Muscle of leg (tissue), 11 donors: ENCODE results near the gene SLC7A11. TPM values are rescaled to one million over a fixed set of nuclear protein-coding genes. Genes with fewer than 3 reads are reported as not detected.
A peak's percentile ranks its signal among the peaks of the same experiment; 100 is the strongest.

Experiments used
- DNase-seq: peaks from one replicate; pipeline ENCODE4 v3.0.0; 2013
- H3K27ac ChIP-seq: one replicate; pipeline ENCODE4 v1.5.1; 2013; ENCODE audit warnings: mild to moderate bottlenecking, low read length, control low read depth
- H3K27me3 ChIP-seq: one replicate; pipeline ENCODE4 v1.6.1; 2013; ENCODE audit warnings: low read length; ENCODE audit not compliant: control insufficient read depth, insufficient read depth
- H3K36me3 ChIP-seq: one replicate; pipeline ENCODE4 v1.6.1; 2013; ENCODE audit warnings: low read length; ENCODE audit not compliant: control insufficient read depth, insufficient read depth
- H3K4me1 ChIP-seq: one replicate; pipeline ENCODE4 v1.6.1; 2013; ENCODE audit warnings: low read length; ENCODE audit not compliant: control insufficient read depth, insufficient read depth
- H3K4me3 ChIP-seq: one replicate; pipeline ENCODE4 v1.5.1; 2013; ENCODE audit warnings: low read length, control low read depth
- H3K9me3 ChIP-seq: replicated peaks from 2 replicates; pipeline ENCODE4 v1.6.1; 2013; ENCODE audit warnings: low read depth, low read length; ENCODE audit not compliant: control insufficient read depth
- WGBS: methylation state at CpG from one replicate; pipeline ENCODE4 v1.1.5; 2013; ENCODE audit warnings: missing lambda C conversion rate; ENCODE audit not compliant: insufficient coverage; 5-methylcytosine and 5-hydroxymethylcytosine counted together
- polyA plus RNA-seq, 8 donors: library from polyadenylated mRNA; unstranded; fragments of 120-200 nt; gene quantifications; one replicate each; pipeline versions ENCODE4 v1.2.1 to v1.2.3, GENCODE V29; 2013; ENCODE audit warnings: inconsistent platforms in 1 of 8, low replicate concordance in 1 of 8; ENCODE audit not compliant: insufficient read length in 8 of 8, insufficient read depth in 1 of 8
- total RNA-seq: library from RNA; stranded (reverse); fragments of 120-200 nt; gene quantifications from one replicate; pipeline ENCODE4 v1.2.4, GENCODE V29; 2013

SLC7A11 gene
- total and polyA plus RNA-seq, 9 donors: 0.50 to 1.2 (median 0.80) TPM

GRCh38 chr4:138193963-138194362 lies 48.2 kb downstream of the SLC7A11 start:
- Histone ChIP-seq H3K27me3 (no peaks in the 10 kb centered on the region), H3K9me3 (no peaks in the 10 kb centered on the region), H3K36me3 (no peaks in the 10 kb centered on the region), H3K4me1 (no peaks in the 10 kb centered on the region), H3K4me3 (no peak overlapping the region), H3K27ac (no peak overlapping the region)
- DNase-seq: no peak
- no CpG with 5 or more reads among the region's 1 CpG for WGBS

GRCh38 chr4:138192113-138192512 lies 50.0 kb downstream of the SLC7A11 start:
- Histone ChIP-seq H3K4me3 (no peak overlapping the region), H3K9me3 (no peaks in the 10 kb centered on the region), H3K27ac (no peak overlapping the region), H3K4me1 (no peaks in the 10 kb centered on the region), H3K27me3 (no peaks in the 10 kb centered on the region), H3K36me3 (no peaks in the 10 kb centered on the region)
- no CpG with 5 or more reads among the region's 2 CpGs for WGBS
- no peak for DNase-seq

- DNase-seq: peak; percentile 52
- H3K4me3 ChIP-seq: no peak overlapping the region
- WGBS: 80% methylated on average over 1 of the region's 3 CpGs
These were observed 51.7 kb downstream of the SLC7A11 start for GRCh38 chr4:138190452-138190858.

DNA sequence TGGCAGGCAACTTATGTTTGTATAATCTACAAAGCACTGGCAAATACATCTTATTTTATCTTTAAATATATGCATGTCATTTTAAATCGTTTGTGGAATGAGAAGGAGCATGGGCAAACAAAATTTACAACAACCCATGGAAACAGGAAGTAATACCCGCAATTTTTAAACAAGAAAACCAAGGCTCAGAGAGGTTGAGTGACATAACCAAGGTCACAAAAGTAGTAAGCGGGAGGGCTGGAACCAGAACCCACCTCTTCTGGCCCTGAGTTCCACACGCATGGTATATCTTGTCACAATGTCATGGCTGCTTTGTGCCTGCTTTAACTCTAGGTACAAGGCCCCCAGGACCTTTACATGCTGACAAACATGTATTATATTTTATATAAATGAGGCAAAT lies 52.9 kb downstream of the SLC7A11 start:
- H3K27ac ChIP-seq: no peak overlapping the region
- DNase-seq: no peak
- no peaks in the 10 kb centered on the region for H3K36me3 ChIP-seq
- H3K9me3 ChIP-seq: no peaks in the 10 kb centered on the region
- no peak overlapping the region for H3K4me3 ChIP-seq
- peaks cover 2% of the 10 kb centered on the region for H3K4me1 ChIP-seq
- 100% methylated on average over 1 of the region's 4 CpGs for WGBS
- no peaks in the 10 kb centered on the region for H3K27me3 ChIP-seq

More at GRCh38 chr4:138190452-138190858, 51.7 kb downstream of the SLC7A11 start:
- Histone ChIP-seq H3K36me3 (no peaks in the 10 kb centered on the region), H3K9me3 (no peaks in the 10 kb centered on the region), H3K27me3 (no peaks in the 10 kb centered on the region), H3K27ac (no peak overlapping the region), H3K4me1 (peaks cover 2% of the 10 kb centered on the region)

DNA sequence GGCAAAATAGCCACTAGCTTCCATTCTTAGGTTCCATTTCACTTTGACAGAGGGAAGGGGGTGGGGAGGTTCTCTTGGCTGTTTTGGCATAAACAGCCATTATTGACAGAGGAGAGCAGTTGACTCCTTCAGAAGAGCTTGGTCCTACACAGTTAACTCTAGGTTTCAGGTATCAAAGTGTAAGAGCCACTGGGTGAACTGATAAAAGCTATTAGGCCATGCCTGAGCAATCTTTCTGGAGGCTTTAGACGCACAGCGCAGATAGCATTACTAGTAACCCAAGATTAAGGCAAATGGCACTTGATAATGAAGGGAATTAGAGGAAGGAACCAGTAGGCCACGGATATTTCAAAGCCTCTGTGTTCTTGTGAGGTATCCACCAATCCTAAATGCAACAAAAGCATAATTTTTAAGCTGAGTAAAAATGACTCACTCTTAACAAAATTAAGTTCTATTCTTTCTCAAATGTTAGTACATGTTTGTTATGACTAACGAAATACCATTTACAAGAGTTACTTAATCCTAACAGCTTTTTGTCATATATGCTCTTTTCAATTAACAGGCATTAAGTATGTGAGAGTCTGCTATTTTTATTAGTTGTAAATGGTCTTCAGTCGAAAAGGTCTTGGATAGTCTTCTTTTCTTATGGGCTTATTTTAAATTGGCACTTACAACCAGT lies 53.6 kb downstream of the SLC7A11 start:
- Histone ChIP-seq H3K4me1 (peaks cover 2% of the 10 kb centered on the region), H3K27ac (no peak overlapping the region), H3K36me3 (no peaks in the 10 kb centered on the region), H3K27me3 (no peaks in the 10 kb centered on the region), H3K9me3 (no peaks in the 10 kb centered on the region), H3K4me3 (no peak overlapping the region)
- WGBS: no CpG with 5 or more reads among the region's 5 CpGs
- no peak for DNase-seq

DNA sequence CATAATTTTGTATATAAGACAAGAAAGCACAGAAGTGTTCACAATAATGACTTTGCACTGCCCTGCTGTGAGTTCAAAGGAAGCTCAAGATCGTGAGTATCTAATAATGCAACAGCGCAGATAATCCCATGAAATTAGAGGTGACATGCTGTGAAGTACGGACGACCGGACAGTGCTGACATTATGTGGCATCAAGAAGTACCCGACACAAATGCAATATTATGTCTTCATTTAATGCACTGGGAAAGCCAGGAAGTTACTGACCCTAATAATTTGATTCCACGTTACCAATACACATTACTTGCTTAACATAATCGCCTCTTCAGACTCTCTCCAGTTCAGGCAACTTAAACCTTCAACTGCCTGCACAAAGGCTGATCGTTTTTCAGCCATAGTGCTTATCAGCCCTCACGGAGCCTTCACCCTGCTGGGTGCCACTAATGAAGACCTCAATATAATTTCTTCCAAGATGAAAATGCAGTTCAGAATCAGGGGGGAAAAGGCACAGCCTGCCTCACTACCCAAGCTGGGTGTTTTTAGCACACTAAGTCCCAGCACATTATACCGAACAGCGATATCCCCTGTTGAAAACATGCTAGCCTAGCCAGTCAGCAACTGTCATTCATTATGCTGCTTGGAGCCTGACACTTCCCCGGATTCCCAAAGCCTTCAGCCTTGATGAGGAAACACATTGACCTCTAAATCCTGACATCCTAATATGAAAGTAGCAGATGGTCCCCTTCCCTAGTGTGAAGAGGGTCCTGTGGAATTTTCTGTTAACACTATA lies 56.1 kb downstream of the SLC7A11 start:
- H3K4me1 ChIP-seq: peaks cover 4% of the 10 kb centered on the region
- H3K4me3 ChIP-seq: no peak overlapping the region
- H3K27me3 ChIP-seq: no peaks in the 10 kb centered on the region
- H3K9me3 ChIP-seq: no peaks in the 10 kb centered on the region
- no peaks in the 10 kb centered on the region for H3K36me3 ChIP-seq
- 80% methylated on average over 12 of the region's 13 CpGs for WGBS
- no peak for DNase-seq
- H3K27ac ChIP-seq: no peak overlapping the region

GRCh38 chr4:138184886-138185285 lies 57.3 kb downstream of the SLC7A11 start:
- no peaks in the 10 kb centered on the region for H3K9me3 ChIP-seq
- no peaks in the 10 kb centered on the region for H3K27me3 ChIP-seq
- DNase-seq: no peak
- WGBS: no CpG with 5 or more reads among the region's 1 CpG
- no peak overlapping the region for H3K4me3 ChIP-seq
- no peak overlapping the region for H3K27ac ChIP-seq
- no peaks in the 10 kb centered on the region for H3K36me3 ChIP-seq
- H3K4me1 ChIP-seq: peaks cover 5% of the 10 kb centered on the region

DNA sequence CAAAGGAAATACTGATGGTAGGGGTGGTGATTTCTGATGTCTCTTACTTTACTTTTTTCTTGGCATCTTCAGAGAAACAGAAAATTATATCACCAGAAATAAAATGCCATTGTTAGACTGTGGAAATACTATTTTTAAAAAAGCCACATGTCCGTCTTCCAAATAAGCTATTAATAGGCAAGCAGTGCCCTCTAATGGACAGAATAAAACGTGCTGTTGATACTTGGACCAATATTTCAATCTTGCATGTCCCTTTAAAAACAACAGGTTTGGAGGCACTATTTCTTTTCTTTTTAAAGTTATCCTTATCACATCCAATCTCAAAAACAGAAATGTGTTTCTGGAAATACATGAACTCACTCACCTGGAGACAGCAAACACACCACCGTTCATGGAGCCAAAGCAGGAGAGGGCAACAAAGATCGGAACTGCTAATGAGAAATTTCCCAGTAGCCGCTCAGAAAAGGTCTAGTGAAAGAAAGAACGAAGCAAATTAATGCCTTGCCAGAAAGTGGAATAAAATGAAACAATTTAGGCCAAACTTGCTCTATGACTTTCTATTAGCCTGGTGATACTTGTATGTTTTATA lies 59.2 kb downstream of the SLC7A11 start:
- H3K27ac ChIP-seq: no peak overlapping the region

GRCh38 chr4:138181287-138181686 lies 60.9 kb downstream of the SLC7A11 start:
- H3K36me3 ChIP-seq: no peaks in the 10 kb centered on the region
- 54% methylated on average over 3 of the region's 6 CpGs for WGBS
- no peak overlapping the region for H3K4me3 ChIP-seq
- H3K4me1 ChIP-seq: peaks cover 5% of the 10 kb centered on the region
- no peaks in the 10 kb centered on the region for H3K9me3 ChIP-seq
- DNase-seq: peak; percentile 85
- no peak overlapping the region for H3K27ac ChIP-seq
- no peaks in the 10 kb centered on the region for H3K27me3 ChIP-seq

More for the DNA sequence above, 59.2 kb downstream of the SLC7A11 start:
- peaks cover 5% of the 10 kb centered on the region for H3K4me1 ChIP-seq
- H3K27me3 ChIP-seq: no peaks in the 10 kb centered on the region
- no peaks in the 10 kb centered on the region for H3K36me3 ChIP-seq
- peak; percentile 86 for DNase-seq
- H3K4me3 ChIP-seq: no peak overlapping the region
- no peaks in the 10 kb centered on the region for H3K9me3 ChIP-seq
- 70% methylated on average over 2 of the region's 6 CpGs for WGBS

GRCh38 chr4:138178566-138178965 lies 63.6 kb downstream of the SLC7A11 start:
- Histone ChIP-seq H3K9me3 (no peaks in the 10 kb centered on the region), H3K4me1 (peaks cover 6% of the 10 kb centered on the region)
- no CpG with 5 or more reads among the region's 5 CpGs for WGBS

More at GRCh38 chr4:138178566-138178965, 63.6 kb downstream of the SLC7A11 start:
- Histone ChIP-seq H3K4me3 (no peak overlapping the region), H3K27me3 (no peaks in the 10 kb centered on the region), H3K27ac (no peak overlapping the region), H3K36me3 (no peaks in the 10 kb centered on the region)
- DNase-seq: no peak
